BLaER1 (cell line): Measurements from ENCODE around the gene TBL3.
A peak's percentile ranks its signal among the peaks of the same experiment; 100 is the strongest.

Experiments
- H3K27ac ChIP-seq: shearing (Covaris generic); formaldehyde crosslinking; 2 replicates; pipeline ENCODE4 v1.8.1; 2022
- H3K27me3 ChIP-seq: shearing (Covaris generic); formaldehyde crosslinking; 2 replicates; pipeline ENCODE4 v1.8.1; 2022
- H3K36me3 ChIP-seq: shearing (Covaris generic); formaldehyde crosslinking; 2 replicates; pipeline ENCODE4 v1.8.1; 2022
- H3K4me1 ChIP-seq: shearing (Covaris generic); formaldehyde crosslinking; 2 replicates; pipeline ENCODE4 v1.8.1; 2022
- H3K4me2 ChIP-seq: shearing (Covaris generic); formaldehyde crosslinking; 2 replicates; pipeline ENCODE4 v1.8.1; 2022
- H3K4me3 ChIP-seq: shearing (Covaris generic); formaldehyde crosslinking; 2 replicates; pipeline ENCODE4 v1.8.1; 2022
- H3K9ac ChIP-seq: shearing (Covaris generic); formaldehyde crosslinking; 2 replicates; pipeline ENCODE4 v1.8.1; 2022
- H3K9me3 ChIP-seq: shearing (Covaris generic); formaldehyde crosslinking; 2 replicates; pipeline ENCODE4 v1.8.1; 2022
- H4K20me1 ChIP-seq: shearing (Covaris generic); formaldehyde crosslinking; 2 replicates; pipeline ENCODE4 v1.8.1; 2022
- Cebpa-rat ChIP-seq: shearing (Covaris generic); IDR thresholded peaks from 2 replicates; pipeline ENCODE4 v1.8.1; 2022

Gene TBL3

GRCh38 chr16:2024032-2024420, 52.2 kb downstream of the TBL3 start:
- H4K20me1 ChIP-seq = peaks cover 21% of the 10 kb centered on the region
- peaks cover 62% of the 10 kb centered on the region for H3K4me1 ChIP-seq
- no peak overlapping the region; the same call in 1 of the 2 replicates for H3K9ac ChIP-seq
- H3K4me3 ChIP-seq = no peak overlapping the region
- no peak overlapping the region for H3K27ac ChIP-seq
- H3K9me3 ChIP-seq = no peaks in the 10 kb centered on the region
- TF ChIP-seq Cebpa-rat = no peak
- no peaks in the 10 kb centered on the region for H3K36me3 ChIP-seq
- H3K27me3 ChIP-seq = peaks cover 73% of the 10 kb centered on the region
- peak overlapping the region; percentile 85 for H3K4me2 ChIP-seq

- Histone ChIP-seq H3K9me3 (no peaks in the 10 kb centered on the region), H3K36me3 (peaks cover 6% of the 10 kb centered on the region), H3K4me1 (peaks cover 56% of the 10 kb centered on the region), H4K20me1 (peaks cover 18% of the 10 kb centered on the region), H3K27me3 (peaks cover 61% of the 10 kb centered on the region), H3K4me3 (no peak overlapping the region), H3K9ac (no peak overlapping the region), H3K4me2 (no peak overlapping the region), H3K27ac (no peak overlapping the region)
- TF ChIP-seq Cebpa-rat = no peak
These were observed 53.4 kb downstream of the TBL3 start for GRCh38 chr16:2025251-2025650.

- Histone ChIP-seq H3K4me1 (peaks cover 56% of the 10 kb centered on the region), H3K36me3 (peaks cover 7% of the 10 kb centered on the region), H3K4me2 (peak overlapping the region; percentile 96), H3K27me3 (peaks cover 54% of the 10 kb centered on the region), H3K9ac (no peak overlapping the region), H3K4me3 (no peak overlapping the region), H3K9me3 (no peaks in the 10 kb centered on the region), H4K20me1 (peaks cover 18% of the 10 kb centered on the region), H3K27ac (no peak overlapping the region)
- TF ChIP-seq Cebpa-rat = no peak
These were observed 54.1 kb downstream of the TBL3 start for GRCh38 chr16:2025878-2026460.

GRCh38 chr16:2026461-2027023, 54.7 kb downstream of the TBL3 start, which contains the start of gene NHERF2:
TSS of gene NHERF2 (plus strand) at chr16:2026902. CDS start at chr16:2027006, 104 bp downstream.
- H3K4me1 ChIP-seq = peaks cover 61% of the 10 kb centered on the region
- peak within 1 kb of the TSS; percentile 96 for H3K4me2 ChIP-seq
- H3K9me3 ChIP-seq = no peaks in the 10 kb centered on the region
- peaks cover 7% of the 10 kb centered on the region for H3K36me3 ChIP-seq
- peaks cover 18% of the 10 kb centered on the region for H4K20me1 ChIP-seq
- TF ChIP-seq Cebpa-rat = no peak
- H3K4me3 ChIP-seq = peak within 1 kb of the TSS; percentile 74
- peak within 1 kb of the TSS; percentile 56 for H3K27ac ChIP-seq
- peak within 1 kb of the TSS; percentile 74 for H3K9ac ChIP-seq
- peaks cover 48% of the 10 kb centered on the region for H3K27me3 ChIP-seq

GRCh38 chr16:2027024-2028010, 55.5 kb downstream of the TBL3 start:
- peaks cover 42% of the 10 kb centered on the region for H3K27me3 ChIP-seq
- H3K36me3 ChIP-seq = peaks cover 7% of the 10 kb centered on the region
- H3K9me3 ChIP-seq = no peaks in the 10 kb centered on the region
- H3K4me2 ChIP-seq = peak overlapping the region; percentile 96
- peak overlapping the region; percentile 74 for H3K4me3 ChIP-seq
- H4K20me1 ChIP-seq = peaks cover 18% of the 10 kb centered on the region
- no peak for TF ChIP-seq Cebpa-rat
- peak overlapping the region; percentile 74 for H3K9ac ChIP-seq
- peaks cover 69% of the 10 kb centered on the region for H3K4me1 ChIP-seq
- H3K27ac ChIP-seq = peak overlapping the region; percentile 56

GRCh38 chr16:2028146-2028545, 56.3 kb downstream of the TBL3 start:
- Histone ChIP-seq H3K4me1 (peaks cover 70% of the 10 kb centered on the region), H3K9ac (no peak overlapping the region), H3K4me3 (peak overlapping the region; percentile 74; the same call in 1 of the 2 replicates)

GRCh38 chr16:2028620-2029220, 56.9 kb downstream of the TBL3 start:
- Histone ChIP-seq H3K27ac (no peak overlapping the region), H3K36me3 (peaks cover 7% of the 10 kb centered on the region), H3K4me2 (peak overlapping the region; percentile 96), H3K4me3 (no peak overlapping the region), H4K20me1 (peaks cover 18% of the 10 kb centered on the region), H3K9me3 (no peaks in the 10 kb centered on the region), H3K4me1 (peaks cover 71% of the 10 kb centered on the region), H3K9ac (no peak overlapping the region), H3K27me3 (peaks cover 42% of the 10 kb centered on the region)
- TF ChIP-seq Cebpa-rat = no peak

More at GRCh38 chr16:2028146-2028545, 56.3 kb downstream of the TBL3 start:
- TF ChIP-seq Cebpa-rat = no peak
- H3K9me3 ChIP-seq = no peaks in the 10 kb centered on the region
- H4K20me1 ChIP-seq = peaks cover 18% of the 10 kb centered on the region
- H3K27me3 ChIP-seq = peaks cover 42% of the 10 kb centered on the region
- no peak overlapping the region for H3K27ac ChIP-seq
- H3K36me3 ChIP-seq = peaks cover 7% of the 10 kb centered on the region
- peak overlapping the region; percentile 96 for H3K4me2 ChIP-seq

GRCh38 chr16:2029350-2029749, 57.5 kb downstream of the TBL3 start:
- Histone ChIP-seq H3K4me2 (no peak overlapping the region), H3K4me3 (no peak overlapping the region), H4K20me1 (peaks cover 18% of the 10 kb centered on the region), H3K9me3 (no peaks in the 10 kb centered on the region), H3K27me3 (peaks cover 42% of the 10 kb centered on the region), H3K27ac (no peak overlapping the region), H3K9ac (no peak overlapping the region), H3K36me3 (peaks cover 7% of the 10 kb centered on the region), H3K4me1 (peaks cover 71% of the 10 kb centered on the region)
- no peak for TF ChIP-seq Cebpa-rat

GRCh38 chr16:2030036-2030435, 58.2 kb downstream of the TBL3 start:
- H4K20me1 ChIP-seq = peaks cover 18% of the 10 kb centered on the region
- H3K4me2 ChIP-seq = peak overlapping the region; percentile 98; the same call in 1 of the 2 replicates
- H3K27ac ChIP-seq = no peak overlapping the region
- TF ChIP-seq Cebpa-rat = no peak
- H3K4me3 ChIP-seq = no peak overlapping the region
- H3K36me3 ChIP-seq = peaks cover 7% of the 10 kb centered on the region
- H3K9me3 ChIP-seq = no peaks in the 10 kb centered on the region
- no peak overlapping the region for H3K9ac ChIP-seq
- peaks cover 77% of the 10 kb centered on the region for H3K4me1 ChIP-seq
- peaks cover 39% of the 10 kb centered on the region for H3K27me3 ChIP-seq
